ENCODE measurements around the gene AGFG1.

The AGFG1 gene

DNA sequence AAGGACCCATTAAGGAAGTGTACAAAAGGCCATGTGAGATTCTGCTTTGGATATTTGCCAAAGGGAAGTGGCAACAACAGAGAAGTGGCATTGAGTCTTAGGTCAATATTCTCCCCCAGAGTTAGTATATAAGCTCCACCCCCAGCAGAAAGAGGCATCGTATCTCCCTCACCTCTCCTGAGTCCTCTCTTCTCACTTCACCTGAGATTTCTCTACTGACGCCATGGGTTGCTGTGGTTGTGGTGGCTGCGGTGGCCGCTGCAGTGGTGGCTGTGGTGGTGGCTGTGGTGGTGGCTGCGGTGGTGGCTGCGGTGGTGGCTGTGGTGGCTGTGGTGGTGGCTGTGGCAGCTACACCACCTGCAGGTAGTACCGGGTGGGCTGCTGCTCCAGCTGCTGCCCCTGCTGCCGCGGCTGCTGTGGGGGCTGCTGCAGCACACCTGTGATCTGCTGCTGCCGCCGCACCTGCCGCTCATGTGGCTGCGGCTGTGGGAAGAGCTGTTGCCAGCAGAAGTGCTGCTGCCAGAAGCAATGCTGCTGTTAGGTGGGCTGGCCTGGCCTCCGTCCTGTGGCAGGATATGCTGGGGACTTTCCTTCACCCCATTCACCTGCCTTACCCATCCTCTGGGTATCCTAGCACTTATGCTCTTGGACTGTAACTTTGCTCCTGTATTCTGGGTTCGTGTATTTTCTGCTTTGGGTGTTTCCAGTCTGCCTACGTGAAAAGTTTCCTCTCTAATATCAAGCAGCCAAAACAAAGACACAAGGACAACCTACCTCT lies 136.8 kb downstream of the AGFG1 start:
- DNase-seq (ENCODE audit: low spot score) = no peak

GRCh38 chr2:227610123-227610522 lies 138.2 kb downstream of the AGFG1 start:
- no peak for DNase-seq (ENCODE audit: low spot score)
